Neural progenitor cell (in vitro differentiated cells): ENCODE results near the gene SPDYE5. TPM values are rescaled to one million over a fixed set of nuclear protein-coding genes. Genes with fewer than 3 reads are reported as not detected.

Experiments used
- DNase-seq: peaks from one replicate; pipeline ENCODE4 v3.0.0-alpha.2; 2016; ENCODE audit warnings: low spot score
- H2AFZ ChIP-seq: fragments of 200-600 bp; sonication (generic); replicated peaks from 2 replicates; pipeline ENCODE4 v1.6.1; 2016; ENCODE audit warnings: antibody characterized with exemption
- H3F3A ChIP-seq: fragments of 200-600 bp; sonication (generic); 2 replicates; pipeline ENCODE4 v1.6.1; 2016; ENCODE audit warnings: antibody characterized with exemption, low read depth
- H3K27ac ChIP-seq: fragments of 200-600 bp; sonication (generic); 2 replicates; pipeline ENCODE4 v1.5.1; 2016; ENCODE audit warnings: mild to moderate bottlenecking
- H3K27me3 ChIP-seq: fragments of 200-600 bp; sonication (generic); 2 replicates; pipeline ENCODE4 v1.6.1; 2016; ENCODE audit warnings: mild to moderate bottlenecking, moderate library complexity
- H3K36me3 ChIP-seq: fragments of 200-600 bp; sonication (generic); 2 replicates; pipeline ENCODE4 v1.5.1; 2016
- H3K4me1 ChIP-seq: fragments of 200-600 bp; sonication (generic); 2 replicates; pipeline ENCODE4 v1.6.1; 2016; ENCODE audit warnings: mixed run types
- H3K4me2 ChIP-seq: fragments of 200-600 bp; sonication (generic); 2 replicates; pipeline ENCODE4 v1.6.1; 2016
- H3K4me3 ChIP-seq: fragments of 200-600 bp; sonication (generic); 2 replicates; pipeline ENCODE4 v1.5.1; 2016
- H3K79me2 ChIP-seq: fragments of 200-600 bp; sonication (generic); 2 replicates; pipeline ENCODE4 v1.6.1; 2016; ENCODE audit warnings: low read depth
- H3K9ac ChIP-seq: fragments of 200-600 bp; sonication (generic); 2 replicates; pipeline ENCODE4 v1.6.1; 2016
- H3K9me3 ChIP-seq: fragments of 200-600 bp; sonication (generic); 2 replicates; pipeline ENCODE4 v1.5.1; 2016; ENCODE audit warnings: low read depth
- H4K20me1 ChIP-seq: fragments of 200-600 bp; sonication (generic); 2 replicates; pipeline ENCODE4 v1.6.1; 2016; ENCODE audit warnings: low read depth
- H3K27ac Mint-ChIP-seq: 3 replicates; pipeline ENCODE4 v1.8.0; 2021; ENCODE audit warnings: mixed read lengths
- H3K27me3 Mint-ChIP-seq: 2 replicates; pipeline ENCODE4 v1.8.0; 2022; ENCODE audit warnings: low read depth, mild to moderate bottlenecking, inconsistent platforms, moderate library complexity, mixed read lengths; ENCODE audit not compliant: insufficient read depth
- H3K36me3 Mint-ChIP-seq: 3 replicates; pipeline ENCODE4 v1.8.0; 2021; ENCODE audit warnings: mixed read lengths
- H3K4me1 Mint-ChIP-seq: 3 replicates; pipeline ENCODE4 v1.8.0; 2021; ENCODE audit warnings: mixed read lengths
- H3K4me3 Mint-ChIP-seq: 3 replicates; pipeline ENCODE4 v1.8.0; 2021; ENCODE audit warnings: mild to moderate bottlenecking, moderate library complexity, mixed read lengths
- H3K9me3 Mint-ChIP-seq: 3 replicates; pipeline ENCODE4 v1.8.0; 2020; ENCODE audit warnings: mixed read lengths
- CTCF ChIP-seq: fragments of 200-600 bp; sonication (generic); IDR thresholded peaks from 2 replicates; pipeline ENCODE4 v1.5.1; 2017; ENCODE audit warnings: antibody characterized with exemption, mild to moderate bottlenecking
- EZH2 ChIP-seq: fragments of 200-600 bp; sonication (generic); IDR thresholded peaks from 2 replicates; pipeline ENCODE4 v1.6.1; 2017; ENCODE audit warnings: antibody characterized with exemption, mild to moderate bottlenecking, moderate library complexity
- EZH2phosphoT487 ChIP-seq: fragments of 200-600 bp; sonication (generic); IDR thresholded peaks from 2 replicates; pipeline ENCODE4 v1.6.1; 2017; ENCODE audit warnings: antibody characterized with exemption
- total RNA-seq: library from RNA; depleted of rRNA; stranded (reverse); fragments of >200 nt; gene quantifications from 2 replicates; pipeline ENCODE4 v1.2.3, GENCODE V29; 2015; ENCODE audit warnings: low replicate concordance

SPDYE5 gene
- total RNA-seq, 1 donor from 2014 or later = not detected

GRCh38 chr7:75531359-75531821 is 39.3 kb downstream of the SPDYE5 start:
- Histone ChIP-seq H3K4me3 (no peak overlapping the region), H4K20me1 (peaks cover 9% of the 10 kb centered on the region), H3K27ac (peak overlapping the region; percentile 50), H2AFZ (no peak overlapping the region), H3K4me2 (no peak overlapping the region), H3K27me3 (no peaks in the 10 kb centered on the region), H3K9me3 (no peaks in the 10 kb centered on the region), H3K36me3 (no peaks in the 10 kb centered on the region), H3F3A (peaks cover 22% of the 10 kb centered on the region), H3K9ac (no peak overlapping the region), H3K4me1 (peaks cover 4% of the 10 kb centered on the region), H3K79me2 (peaks cover 15% of the 10 kb centered on the region)
- H3K36me3 Mint-ChIP-seq = no peaks in the 10 kb centered on the region
- peak overlapping the region; percentile 39 for H3K27ac Mint-ChIP-seq
- TF ChIP-seq EZH2 = no peak
- H3K27me3 Mint-ChIP-seq = peaks cover 2% of the 10 kb centered on the region
- H3K9me3 Mint-ChIP-seq = no peaks in the 10 kb centered on the region
- DNase-seq = peak; percentile 62
- peaks cover 17% of the 10 kb centered on the region for H3K4me1 Mint-ChIP-seq
- no peak overlapping the region for H3K4me3 Mint-ChIP-seq

- Mint-ChIP-seq H3K27ac (no peak overlapping the region), H3K27me3 (peaks cover 2% of the 10 kb centered on the region), H3K4me1 (peaks cover 8% of the 10 kb centered on the region), H3K36me3 (peaks cover 2% of the 10 kb centered on the region), H3K9me3 (no peaks in the 10 kb centered on the region), H3K4me3 (no peak overlapping the region)
- Histone ChIP-seq H4K20me1 (no peaks in the 10 kb centered on the region), H3K79me2 (peaks cover 2% of the 10 kb centered on the region), H3K4me3 (no peak overlapping the region), H3K9ac (no peak overlapping the region), H3K4me2 (no peak overlapping the region), H3K27ac (no peak overlapping the region), H3K36me3 (no peaks in the 10 kb centered on the region), H3F3A (peaks cover 22% of the 10 kb centered on the region), H2AFZ (no peak overlapping the region), H3K27me3 (no peaks in the 10 kb centered on the region), H3K4me1 (no peaks in the 10 kb centered on the region), H3K9me3 (no peaks in the 10 kb centered on the region)
- DNase-seq = no peak
- TF ChIP-seq EZH2phosphoT487 = no peak
- TF ChIP-seq CTCF = no peak
- no peak for TF ChIP-seq EZH2
Observed at GRCh38 chr7:75532639-75533038, 40.5 kb downstream of the SPDYE5 start.

- H3K9me3 Mint-ChIP-seq = no peaks in the 10 kb centered on the region
- H3K36me3 ChIP-seq = no peaks in the 10 kb centered on the region
- H3K4me2 ChIP-seq = no peak overlapping the region
- no peak for DNase-seq
- no peak overlapping the region for H3K27ac Mint-ChIP-seq
- TF ChIP-seq CTCF (no peak), EZH2phosphoT487 (no peak), EZH2 (no peak)
- no peaks in the 10 kb centered on the region for H4K20me1 ChIP-seq
- H3K27me3 ChIP-seq = no peaks in the 10 kb centered on the region
- H3K9ac ChIP-seq = no peak overlapping the region
- H3K27me3 Mint-ChIP-seq = peaks cover 2% of the 10 kb centered on the region
- H2AFZ ChIP-seq = no peak overlapping the region
- H3K4me3 Mint-ChIP-seq = no peak overlapping the region
- no peaks in the 10 kb centered on the region for H3K79me2 ChIP-seq
- no peaks in the 10 kb centered on the region for H3K4me1 ChIP-seq
- no peak overlapping the region for H3K4me3 ChIP-seq
- H3F3A ChIP-seq = peaks cover 15% of the 10 kb centered on the region
- H3K4me1 Mint-ChIP-seq = peaks cover 4% of the 10 kb centered on the region
- no peak overlapping the region for H3K27ac ChIP-seq
- H3K9me3 ChIP-seq = no peaks in the 10 kb centered on the region
- peaks cover 8% of the 10 kb centered on the region for H3K36me3 Mint-ChIP-seq
Observed at GRCh38 chr7:75533926-75534325, 41.8 kb downstream of the SPDYE5 start.

- no peak overlapping the region for H3K4me2 ChIP-seq
- H3K27ac Mint-ChIP-seq = no peak overlapping the region
Observed at GRCh38 chr7:75534727-75535307, 42.7 kb downstream of the SPDYE5 start.

More at GRCh38 chr7:75534727-75535307, 42.7 kb downstream of the SPDYE5 start:
- H3K27me3 ChIP-seq = no peaks in the 10 kb centered on the region
- peaks cover 15% of the 10 kb centered on the region for H3F3A ChIP-seq
- no peak overlapping the region for H3K4me3 ChIP-seq
- no peak overlapping the region for H3K9ac ChIP-seq
- Mint-ChIP-seq H3K36me3 (peaks cover 12% of the 10 kb centered on the region), H3K4me1 (peaks cover 4% of the 10 kb centered on the region), H3K4me3 (no peak overlapping the region), H3K27me3 (peaks cover 2% of the 10 kb centered on the region), H3K9me3 (no peaks in the 10 kb centered on the region)
- H3K4me1 ChIP-seq = no peaks in the 10 kb centered on the region
- H3K36me3 ChIP-seq = peaks cover 4% of the 10 kb centered on the region
- H2AFZ ChIP-seq = no peak overlapping the region
- no peaks in the 10 kb centered on the region for H3K79me2 ChIP-seq
- no peak overlapping the region for H3K27ac ChIP-seq
- TF ChIP-seq EZH2phosphoT487 (no peak), CTCF (no peak), EZH2 (no peak)
- no peaks in the 10 kb centered on the region for H4K20me1 ChIP-seq
- H3K9me3 ChIP-seq = no peaks in the 10 kb centered on the region
- DNase-seq = no peak
